Measurements from ENCODE around the gene CLEC7A. TPM values are rescaled to one million over a fixed set of nuclear protein-coding genes. Genes with fewer than 3 reads are reported as not detected.

CLEC7A gene
- total and polyA plus RNA-seq, 4 donors, result 2.8 to 7.0 (median 3.8) TPM

DNA sequence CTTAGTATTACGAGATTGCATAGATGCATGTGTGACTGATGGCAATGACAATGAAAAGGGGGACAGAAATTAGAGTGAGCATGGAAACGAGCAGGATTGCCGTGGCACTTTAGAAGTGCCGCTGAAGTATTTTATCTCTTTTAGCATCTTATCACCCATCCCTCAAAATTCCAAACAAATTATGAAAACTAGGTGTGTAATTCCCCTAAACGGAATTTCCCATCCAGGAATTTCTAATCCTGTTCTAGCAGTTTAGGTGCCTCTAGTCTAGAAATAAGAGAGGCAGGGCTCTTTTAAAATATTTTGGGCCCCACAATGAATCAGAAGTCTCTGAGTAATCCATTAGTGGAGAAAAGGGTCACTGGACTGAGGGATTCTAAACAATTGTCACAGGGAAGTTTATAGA, 49.8 kb upstream of the CLEC7A start (continued):
- TF ChIP-seq, protein P1, sequence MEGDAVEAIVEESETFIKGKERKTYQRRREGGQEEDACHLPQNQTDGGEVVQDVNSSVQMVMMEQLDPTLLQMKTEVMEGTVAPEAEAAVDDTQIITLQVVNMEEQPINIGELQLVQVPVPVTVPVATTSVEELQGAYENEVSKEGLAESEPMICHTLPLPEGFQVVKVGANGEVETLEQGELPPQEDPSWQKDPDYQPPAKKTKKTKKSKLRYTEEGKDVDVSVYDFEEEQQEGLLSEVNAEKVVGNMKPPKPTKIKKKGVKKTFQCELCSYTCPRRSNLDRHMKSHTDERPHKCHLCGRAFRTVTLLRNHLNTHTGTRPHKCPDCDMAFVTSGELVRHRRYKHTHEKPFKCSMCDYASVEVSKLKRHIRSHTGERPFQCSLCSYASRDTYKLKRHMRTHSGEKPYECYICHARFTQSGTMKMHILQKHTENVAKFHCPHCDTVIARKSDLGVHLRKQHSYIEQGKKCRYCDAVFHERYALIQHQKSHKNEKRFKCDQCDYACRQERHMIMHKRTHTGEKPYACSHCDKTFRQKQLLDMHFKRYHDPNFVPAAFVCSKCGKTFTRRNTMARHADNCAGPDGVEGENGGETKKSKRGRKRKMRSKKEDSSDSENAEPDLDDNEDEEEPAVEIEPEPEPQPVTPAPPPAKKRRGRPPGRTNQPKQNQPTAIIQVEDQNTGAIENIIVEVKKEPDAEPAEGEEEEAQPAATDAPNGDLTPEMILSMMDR (IDR thresholded peaks at IDR 0.05; ENCODE audit: low read depth, low read length, missing input control), result no peak
- TF ChIP-seq RXRA (IDR thresholded peaks at IDR 0.05) (no peak), SP1 (IDR thresholded peaks at IDR 0.05) (no peak), TAF1 (conservative IDR thresholded peaks at IDR 0.05) (no peak), NR2F2 (IDR thresholded peaks at IDR 0.05) (no peak), GABPA (IDR thresholded peaks at IDR 0.05 in 1 of 2, conservative IDR thresholded peaks at IDR 0.05 in 1 of 2) (no peak)

DNA sequence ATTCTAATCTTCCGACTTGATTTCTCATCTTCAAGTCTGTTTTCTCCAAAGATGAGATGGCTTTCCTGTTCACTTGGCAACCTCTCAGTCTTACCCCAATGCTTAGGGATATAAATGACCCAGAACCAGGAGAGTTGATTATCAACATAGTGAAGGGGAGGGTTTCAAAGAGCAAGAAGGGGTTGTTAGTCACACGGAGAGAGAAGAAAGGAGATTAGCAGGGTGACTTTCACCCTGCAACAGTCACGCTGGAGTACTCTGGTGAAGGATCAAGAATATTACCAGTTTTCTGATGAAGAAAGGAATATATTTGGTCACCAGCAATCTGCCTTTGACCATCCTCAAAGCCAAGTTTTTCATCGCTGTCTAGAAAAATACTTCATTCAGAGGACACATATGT, 48.8 kb upstream of the CLEC7A start, which contains the start of gene TMEM52B:
Gene TMEM52B, plus strand, starts transcription at position 212 of the 400 bp plus-strand sequence. CDS start 543 bp downstream, outside the sequence.
- no peak for DNase-seq (ENCODE audit: low spot score)
- Histone ChIP-seq H3K36me3 (ENCODE audit: control insufficient read depth in 4 of 4, insufficient read depth in 3 of 4, low read depth in 1 of 4, low read length in 3 of 4) (no peaks in the 10 kb centered on the region), H3K9me3 (ENCODE audit: control insufficient read depth in 4 of 4, low read length in 3 of 4) (no peaks in the 10 kb centered on the region), H3K9ac (ENCODE audit: low read depth in 1 of 2, low read length in 2 of 2) (no peak within 1 kb of the TSS), H3K4me3 (ENCODE audit: low read depth in 1 of 3, low read length in 3 of 3) (no peak within 1 kb of the TSS), H3K4me1 (ENCODE audit: control insufficient read depth in 4 of 4, insufficient read depth in 4 of 4, low read length in 3 of 4) (no peaks in the 10 kb centered on the region), H3K27ac (ENCODE audit: low read depth in 1 of 2, low read length in 2 of 2) (no peak within 1 kb of the TSS), H3K27me3 (ENCODE audit: control insufficient read depth in 4 of 4, insufficient read depth in 4 of 4, low read length in 3 of 4) (peaks cover 0 to 6% (median 0%) of the 10 kb centered on the region in 4 donors)
- 71% methylated on average over 4 of the region's 4 CpGs for WGBS
- TF ChIP-seq FOXA1 (IDR thresholded peaks at IDR 0.05) (no peak), RAD21 (IDR thresholded peaks at IDR 0.05) (no peak), TAF1 (conservative IDR thresholded peaks at IDR 0.05) (no peak), JUND (IDR thresholded peaks at IDR 0.05) (no peak), RXRA (IDR thresholded peaks at IDR 0.05) (no peak), YY1 (IDR thresholded peaks at IDR 0.05) (no peak)
- TF ChIP-seq, protein P2, sequence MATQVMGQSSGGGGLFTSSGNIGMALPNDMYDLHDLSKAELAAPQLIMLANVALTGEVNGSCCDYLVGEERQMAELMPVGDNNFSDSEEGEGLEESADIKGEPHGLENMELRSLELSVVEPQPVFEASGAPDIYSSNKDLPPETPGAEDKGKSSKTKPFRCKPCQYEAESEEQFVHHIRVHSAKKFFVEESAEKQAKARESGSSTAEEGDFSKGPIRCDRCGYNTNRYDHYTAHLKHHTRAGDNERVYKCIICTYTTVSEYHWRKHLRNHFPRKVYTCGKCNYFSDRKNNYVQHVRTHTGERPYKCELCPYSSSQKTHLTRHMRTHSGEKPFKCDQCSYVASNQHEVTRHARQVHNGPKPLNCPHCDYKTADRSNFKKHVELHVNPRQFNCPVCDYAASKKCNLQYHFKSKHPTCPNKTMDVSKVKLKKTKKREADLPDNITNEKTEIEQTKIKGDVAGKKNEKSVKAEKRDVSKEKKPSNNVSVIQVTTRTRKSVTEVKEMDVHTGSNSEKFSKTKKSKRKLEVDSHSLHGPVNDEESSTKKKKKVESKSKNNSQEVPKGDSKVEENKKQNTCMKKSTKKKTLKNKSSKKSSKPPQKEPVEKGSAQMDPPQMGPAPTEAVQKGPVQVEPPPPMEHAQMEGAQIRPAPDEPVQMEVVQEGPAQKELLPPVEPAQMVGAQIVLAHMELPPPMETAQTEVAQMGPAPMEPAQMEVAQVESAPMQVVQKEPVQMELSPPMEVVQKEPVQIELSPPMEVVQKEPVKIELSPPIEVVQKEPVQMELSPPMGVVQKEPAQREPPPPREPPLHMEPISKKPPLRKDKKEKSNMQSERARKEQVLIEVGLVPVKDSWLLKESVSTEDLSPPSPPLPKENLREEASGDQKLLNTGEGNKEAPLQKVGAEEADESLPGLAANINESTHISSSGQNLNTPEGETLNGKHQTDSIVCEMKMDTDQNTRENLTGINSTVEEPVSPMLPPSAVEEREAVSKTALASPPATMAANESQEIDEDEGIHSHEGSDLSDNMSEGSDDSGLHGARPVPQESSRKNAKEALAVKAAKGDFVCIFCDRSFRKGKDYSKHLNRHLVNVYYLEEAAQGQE (IDR thresholded peaks at IDR 0.05), result no peak

DNA sequence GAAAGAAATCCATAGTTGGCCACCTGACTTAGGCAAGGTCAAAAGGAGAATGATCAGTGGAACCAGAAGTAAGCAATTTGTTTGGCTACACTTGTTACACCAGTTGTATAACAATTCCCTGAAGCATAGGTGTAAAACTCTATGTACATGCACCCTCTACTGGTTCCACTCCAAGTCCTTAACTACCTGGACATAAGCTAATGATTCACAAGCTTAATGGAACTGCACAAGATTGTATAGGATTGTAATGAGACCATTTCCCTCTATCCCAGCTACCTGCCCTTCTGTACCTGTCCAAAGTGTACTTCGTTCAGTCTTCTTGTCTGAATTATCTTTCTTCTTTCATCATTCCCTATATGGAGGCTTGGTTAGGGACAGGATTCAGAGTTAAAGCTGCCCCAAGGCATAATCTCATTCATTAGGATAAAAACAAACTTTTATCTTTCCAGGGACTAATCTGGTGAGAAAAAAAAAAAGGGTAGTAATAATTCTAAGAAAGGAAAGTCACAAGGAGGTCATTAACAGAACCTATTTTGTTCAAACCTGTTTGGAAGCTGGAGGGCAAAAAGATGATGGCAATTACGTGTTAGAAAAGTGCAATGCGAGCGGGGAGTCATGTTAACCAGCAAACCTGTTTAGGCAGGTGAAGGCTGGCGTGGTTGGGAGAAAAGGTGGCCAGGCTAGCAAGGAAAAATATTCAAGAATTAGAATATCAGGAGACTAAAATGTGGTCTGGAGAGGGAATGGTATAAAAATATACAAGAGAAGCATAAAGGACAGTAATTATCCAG, 46.0 kb upstream of the CLEC7A start:
- Histone ChIP-seq H3K9ac (ENCODE audit: low read depth in 1 of 2, low read length in 2 of 2) (no peak overlapping the region), H3K27ac (ENCODE audit: low read depth in 1 of 2, low read length in 2 of 2) (no peak overlapping the region), H3K4me3 (ENCODE audit: low read depth in 1 of 3, low read length in 3 of 3) (no peak overlapping the region), H3K9me3 (ENCODE audit: control insufficient read depth in 4 of 4, low read length in 3 of 4) (no peaks in the 10 kb centered on the region), H3K4me1 (ENCODE audit: control insufficient read depth in 4 of 4, insufficient read depth in 4 of 4, low read length in 3 of 4) (no peaks in the 10 kb centered on the region), H3K27me3 (ENCODE audit: control insufficient read depth in 4 of 4, insufficient read depth in 4 of 4, low read length in 3 of 4) (peaks cover 0 to 3% (median 0%) of the 10 kb centered on the region in 4 donors), H3K36me3 (ENCODE audit: control insufficient read depth in 4 of 4, insufficient read depth in 3 of 4, low read depth in 1 of 4, low read length in 3 of 4) (no peaks in the 10 kb centered on the region)
- DNase-seq (ENCODE audit: low spot score), result no peak
- WGBS, result 82% methylated on average over 5 of the region's 5 CpGs
- TF ChIP-seq, protein P3, sequence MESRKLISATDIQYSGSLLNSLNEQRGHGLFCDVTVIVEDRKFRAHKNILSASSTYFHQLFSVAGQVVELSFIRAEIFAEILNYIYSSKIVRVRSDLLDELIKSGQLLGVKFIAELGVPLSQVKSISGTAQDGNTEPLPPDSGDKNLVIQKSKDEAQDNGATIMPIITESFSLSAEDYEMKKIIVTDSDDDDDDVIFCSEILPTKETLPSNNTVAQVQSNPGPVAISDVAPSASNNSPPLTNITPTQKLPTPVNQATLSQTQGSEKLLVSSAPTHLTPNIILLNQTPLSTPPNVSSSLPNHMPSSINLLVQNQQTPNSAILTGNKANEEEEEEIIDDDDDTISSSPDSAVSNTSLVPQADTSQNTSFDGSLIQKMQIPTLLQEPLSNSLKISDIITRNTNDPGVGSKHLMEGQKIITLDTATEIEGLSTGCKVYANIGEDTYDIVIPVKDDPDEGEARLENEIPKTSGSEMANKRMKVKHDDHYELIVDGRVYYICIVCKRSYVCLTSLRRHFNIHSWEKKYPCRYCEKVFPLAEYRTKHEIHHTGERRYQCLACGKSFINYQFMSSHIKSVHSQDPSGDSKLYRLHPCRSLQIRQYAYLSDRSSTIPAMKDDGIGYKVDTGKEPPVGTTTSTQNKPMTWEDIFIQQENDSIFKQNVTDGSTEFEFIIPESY (IDR thresholded peaks at IDR 0.05), result no peak
- TF ChIP-seq NR2F2 (IDR thresholded peaks at IDR 0.05) (no peak), GABPA (IDR thresholded peaks at IDR 0.05 in 1 of 2, conservative IDR thresholded peaks at IDR 0.05 in 1 of 2) (no peak), YY1 (IDR thresholded peaks at IDR 0.05) (no peak), SP1 (IDR thresholded peaks at IDR 0.05) (no peak)
- TF ChIP-seq, protein P2 (IDR thresholded peaks at IDR 0.05), result no peak
